Measurements from ENCODE around the gene GCGR. TPM values are rescaled to one million over a fixed set of nuclear protein-coding genes. Genes with fewer than 3 reads are reported as not detected.

GCGR gene
- not detected in 2 replicates for total RNA-seq (2013; cell fraction: nucleolus; rRNA removed)
- total RNA-seq (2014; rRNA removed) (not detected in 2 replicates), total RNA-seq (2014; rRNA removed; fragmentation: Illumina TruSeq; extraction: Trizol) (not detected in 2 replicates), total RNA-seq (2021) (not detected in 2 replicates), polyA plus RNA-seq (2011; rRNA removed) (not detected in 2 replicates), polyA plus RNA-seq (2014; fragmentation: Illumina TruSeq; extraction: Trizol) (not detected in 2 replicates), polyA plus RNA-seq (2014; fragmentation: Nextera tagmentation; extraction: Ambion mirVana) (not detected), polyA plus RNA-seq (2014; rRNA removed) (not detected in 2 replicates), polyA plus RNA-seq (2016; fragmentation: Nextera tagmentation; extraction: Ambion mirVana) (not detected), polyA minus RNA-seq (2011; rRNA and poly(A)+ RNA removed) (not detected in 2 replicates), Bru-seq, nascent RNA (percentile 8 among the genes with signal in this experiment), BruChase-seq, experiment 1, labeled RNA remaining after a 6-hour chase (percentile 18 among the genes with signal in this experiment), BruChase-seq, experiment 2, labeled RNA remaining after a 2-hour chase (not detected)
- polyA plus RNA-seq (2011; ENCODE audit: low read depth), result not detected
- polyA plus RNA-seq (2011; cell fraction: cytosol; rRNA removed), result not detected in 2 replicates
- 0.30 TPM in 1 of 2 replicates, not detected in the other for polyA plus RNA-seq (2011; cell fraction: nucleus; rRNA removed)
- 0.20 TPM in 1 of 2 replicates, not detected in the other for polyA plus RNA-seq (2012)
- not detected in 2 replicates for polyA minus RNA-seq (2011; cell fraction: cytosol; rRNA and poly(A)+ RNA removed)
- not detected in 2 replicates for polyA minus RNA-seq (2011; cell fraction: nucleus; rRNA and poly(A)+ RNA removed)
- long read RNA-seq, experiment 1, result 0 reads
- long read RNA-seq, experiment 2, result 0 reads

GRCh38 chr17:81803728-81804558 is at the start of gene GCGR:
GCGR (plus strand) TSS chr17:81804150; CDS start chr17:81809019, 4,869 bp downstream.
- Histone ChIP-seq H3K79me2 (ENCODE audit: control insufficient read depth, insufficient read depth, low read length) (no peaks in the 10 kb centered on the region), H3K4me3 (no peak within 1 kb of the TSS), H3K4me2 (ENCODE audit: control insufficient read depth, insufficient read depth) (no peak within 1 kb of the TSS), H3K27me3 (replicated peaks in 1 of 2; ENCODE audit: control insufficient read depth in 2 of 2, insufficient read depth in 2 of 2, low read length in 1 of 2) (peaks cover 1 to 4% of the 10 kb centered on the region in 2 experiments; a peak in 1 of 4 replicates), H4K20me1 (ENCODE audit: control insufficient read depth, insufficient read depth) (no peaks in the 10 kb centered on the region), H3K36me3 (ENCODE audit: control insufficient read depth in 2 of 2, insufficient read depth in 2 of 2, low read length in 1 of 2) (no peaks in the 10 kb centered on the region), H2AFZ (ENCODE audit: control insufficient read depth, low read depth, low read length) (no peak within 1 kb of the TSS), H3K9ac (ENCODE audit: control insufficient read depth, insufficient read depth, low read length) (no peak within 1 kb of the TSS), H3K9me3 (replicated peaks; ENCODE audit: control insufficient read depth, insufficient read depth, low read length) (no peaks in the 10 kb centered on the region), H3K27ac (ENCODE audit: control insufficient read depth, insufficient read depth) (no peak within 1 kb of the TSS), H3K4me1 (ENCODE audit: control insufficient read depth, insufficient read depth, low read length) (no peaks in the 10 kb centered on the region)
- ChIA-PET RAD21 (ENCODE audit: unreplicated experiment) (no interaction called here), POLR2A (no interaction called here), CTCF (no interaction called here), SMC1A (ENCODE audit: uncharacterized antibody, unreplicated experiment) (no interaction called here)
- no peak for DNase-seq (ENCODE audit: low read depth, low spot score)
- no TSS peak for BruUV-seq (replicated peaks)
- no peak for FAIRE-seq
- intact Hi-C loops (cut with micrococcal nuclease; ENCODE audit: unreplicated experiment), result no loop called here
- 36% methylated on average over 11 of the region's 110 CpGs for WGBS (ENCODE audit: insufficient coverage, insufficient replicate concordance, low lambda C conversion rate, missing lambda C conversion rate)
- no peak for ATAC-seq
- TF ChIP-seq TCF3 (IDR thresholded peaks at IDR 0.05; ENCODE audit: borderline replicate concordance, insufficient read depth, low read depth, low read length) (no peak), SIN3A (IDR thresholded peaks at IDR 0.05; ENCODE audit: low read depth, low read length) (no peak), ZBTB4 (CRISPR knock-in tag; IDR thresholded peaks at IDR 0.05) (no peak), SMAD1 (IDR thresholded peaks at IDR 0.05; ENCODE audit: low read depth, partially characterized antibody) (no peak), IKZF1 (conservative IDR thresholded peaks at IDR 0.05) (no peak), SMARCA5 (IDR thresholded peaks at IDR 0.05) (no peak), ATF3 (IDR thresholded peaks at IDR 0.05; ENCODE audit: borderline replicate concordance, extremely low read depth, low read depth, low read length) (no peak), STAT3 (IDR thresholded peaks at IDR 0.05; ENCODE audit: low read depth, low read length) (no peak), NR2C2 (IDR thresholded peaks at IDR 0.05; ENCODE audit: borderline replicate concordance, control insufficient read depth, insufficient read length, low read depth) (no peak), MEF2A (IDR thresholded peaks at IDR 0.05; ENCODE audit: insufficient read depth, low read depth, low read length) (no peak), GATAD2B (conservative IDR thresholded peaks at IDR 0.05; ENCODE audit: low read depth) (no peak), RBBP5 (conservative IDR thresholded peaks at IDR 0.05) (no peak), SUZ12 (IDR thresholded peaks at IDR 0.05; ENCODE audit: unreplicated experiment) (no peak), ZSCAN29 (IDR thresholded peaks at IDR 0.05) (no peak)
- in situ Hi-C loops (cut with MboI), result no loop called here
